NOMO-1 treated with DMSO at 0.1 percent for 48 hours (cell line): ENCODE results near the gene PRIM2.
"Not testable (repeated sequence)": the region's sequence is repeated elsewhere in the genome, so short reads cannot be mapped to it uniquely, and the experiment has no call there.

Experiments used
- DNase-seq: peaks from one replicate; lab custom pipeline; 2025; ENCODE audit not compliant: unreplicated experiment; lab: John Stamatoyannopoulos, UW

PRIM2 gene

GRCh38 chr6:57444787-57445186 is 127.4 kb downstream of the PRIM2 start:
- DNase-seq: not testable (repeated sequence)

GRCh38 chr6:57445379-57445778 is 127.9 kb downstream of the PRIM2 start:
- not testable (repeated sequence) for DNase-seq

- DNase-seq: not testable (repeated sequence)
Measured at GRCh38 chr6:57445790-57446468, 128.5 kb downstream of the PRIM2 start.

- not testable (repeated sequence) for DNase-seq
Measured at GRCh38 chr6:57449496-57450066, 132.2 kb downstream of the PRIM2 start.

- not testable (repeated sequence) for DNase-seq
Measured at GRCh38 chr6:57459781-57460180, 142.4 kb downstream of the PRIM2 start.

- not testable (repeated sequence) for DNase-seq
Measured at GRCh38 chr6:57461022-57461421, 143.6 kb downstream of the PRIM2 start.

GRCh38 chr6:57463809-57464208 is 146.4 kb downstream of the PRIM2 start:
- DNase-seq: not testable (repeated sequence)

- not testable (repeated sequence) for DNase-seq
Measured at GRCh38 chr6:57465968-57466367, 148.5 kb downstream of the PRIM2 start.

GRCh38 chr6:57469072-57469471 is 151.6 kb downstream of the PRIM2 start:
- no peak for DNase-seq

GRCh38 chr6:57470148-57470547 is 152.7 kb downstream of the PRIM2 start:
- not testable (repeated sequence) for DNase-seq

GRCh38 chr6:57471314-57471864 is 154.0 kb downstream of the PRIM2 start:
- not testable (repeated sequence) for DNase-seq

GRCh38 chr6:57472861-57473362 is 155.5 kb downstream of the PRIM2 start:
- not testable (repeated sequence) for DNase-seq

GRCh38 chr6:57474862-57475475 is 157.5 kb downstream of the PRIM2 start:
- not testable (repeated sequence) for DNase-seq

GRCh38 chr6:57475656-57476055 is 158.2 kb downstream of the PRIM2 start:
- DNase-seq: not testable (repeated sequence)

GRCh38 chr6:57480194-57480593 is 162.8 kb downstream of the PRIM2 start:
- DNase-seq: not testable (repeated sequence)

GRCh38 chr6:57481121-57481520 is 163.7 kb downstream of the PRIM2 start:
- not testable (repeated sequence) for DNase-seq

GRCh38 chr6:57482471-57482870 is 165.0 kb downstream of the PRIM2 start:
- not testable (repeated sequence) for DNase-seq

- DNase-seq: not testable (repeated sequence)
Measured at GRCh38 chr6:57486494-57487081, 169.2 kb downstream of the PRIM2 start.

GRCh38 chr6:57488551-57488950 is 171.1 kb downstream of the PRIM2 start:
- not testable (repeated sequence) for DNase-seq

- not testable (repeated sequence) for DNase-seq
Measured at GRCh38 chr6:57489887-57490286, 172.5 kb downstream of the PRIM2 start.

- DNase-seq: not testable (repeated sequence)
Measured at GRCh38 chr6:57491795-57492194, 174.4 kb downstream of the PRIM2 start.
